Measurements from ENCODE around the gene ADAMTS1. TPM values are rescaled to one million over a fixed set of nuclear protein-coding genes. Genes with fewer than 3 reads are reported as not detected.

The ADAMTS1 gene
- total and polyA plus RNA-seq, 2 donors (not counting 3 experiments of a cell fraction or from before 2014, with no cell fraction given) = 15.4 to 16.3 TPM

- no peaks in the 10 kb centered on the region for H3K4me1 ChIP-seq (ENCODE audit: control insufficient read depth, extremely low read depth, insufficient read depth, low read length)
- no peaks in the 10 kb centered on the region for H3K9me3 ChIP-seq (replicated peaks; ENCODE audit: control insufficient read depth, insufficient read depth, low read length)
- H3K4me2 ChIP-seq (ENCODE audit: insufficient read depth, low read length) = no peak overlapping the region
- H3K9ac ChIP-seq (replicated peaks; ENCODE audit: extremely low read depth, insufficient read depth, low read length) = no peak overlapping the region
- no peak for FAIRE-seq
- ChIA-PET POLR2A (no interaction called here), CTCF (no interaction called here)
- no peak overlapping the region for H3K4me3 ChIP-seq (replicated peaks in 1 of 3; ENCODE audit: insufficient read depth in 1 of 3, low read depth in 1 of 3, low read length in 3 of 3)
- intact Hi-C loops (cut with micrococcal nuclease) = no loop called here
- no peak for DNase-seq (ENCODE audit: low read depth, low spot score)
- no peaks in the 10 kb centered on the region for H3K79me2 ChIP-seq (ENCODE audit: control insufficient read depth, insufficient read depth, low read length)
- dilution Hi-C loops (cut with MboI; ENCODE audit: extremely low pct_ligation_motif_present, low sequenced_read_pairs) = no loop called here
- no peak overlapping the region for H3K27ac ChIP-seq (ENCODE audit: insufficient read depth, low read depth, low read length)
- BruUV-seq (replicated peaks) = no TSS peak
- no peak for TF ChIP-seq FOS (IDR thresholded peaks at IDR 0.05; ENCODE audit: borderline replicate concordance, insufficient read depth, low read length)
- TF ChIP-seq, protein P1, sequence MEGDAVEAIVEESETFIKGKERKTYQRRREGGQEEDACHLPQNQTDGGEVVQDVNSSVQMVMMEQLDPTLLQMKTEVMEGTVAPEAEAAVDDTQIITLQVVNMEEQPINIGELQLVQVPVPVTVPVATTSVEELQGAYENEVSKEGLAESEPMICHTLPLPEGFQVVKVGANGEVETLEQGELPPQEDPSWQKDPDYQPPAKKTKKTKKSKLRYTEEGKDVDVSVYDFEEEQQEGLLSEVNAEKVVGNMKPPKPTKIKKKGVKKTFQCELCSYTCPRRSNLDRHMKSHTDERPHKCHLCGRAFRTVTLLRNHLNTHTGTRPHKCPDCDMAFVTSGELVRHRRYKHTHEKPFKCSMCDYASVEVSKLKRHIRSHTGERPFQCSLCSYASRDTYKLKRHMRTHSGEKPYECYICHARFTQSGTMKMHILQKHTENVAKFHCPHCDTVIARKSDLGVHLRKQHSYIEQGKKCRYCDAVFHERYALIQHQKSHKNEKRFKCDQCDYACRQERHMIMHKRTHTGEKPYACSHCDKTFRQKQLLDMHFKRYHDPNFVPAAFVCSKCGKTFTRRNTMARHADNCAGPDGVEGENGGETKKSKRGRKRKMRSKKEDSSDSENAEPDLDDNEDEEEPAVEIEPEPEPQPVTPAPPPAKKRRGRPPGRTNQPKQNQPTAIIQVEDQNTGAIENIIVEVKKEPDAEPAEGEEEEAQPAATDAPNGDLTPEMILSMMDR (IDR thresholded peaks at IDR 0.05; ENCODE audit: extremely low read depth in 1 of 2, insufficient read depth in 1 of 2, low read depth in 1 of 2, low read length in 2 of 2) = no peak
- TF ChIP-seq GATA2 (IDR thresholded peaks at IDR 0.05; ENCODE audit: insufficient read depth, insufficient read length, low read depth, low read length) = no peak
- TF ChIP-seq POLR2AphosphoS5 (IDR thresholded peaks at IDR 0.05; ENCODE audit: insufficient read depth, low read depth, low read length) = no peak
- no peak for TF ChIP-seq POLR2A (IDR thresholded peaks at IDR 0.05; ENCODE audit: low read depth, low read length)
- TF ChIP-seq MYC (IDR thresholded peaks at IDR 0.05; ENCODE audit: low read depth, low read length) = no peak
- no peak for TF ChIP-seq JUN (IDR thresholded peaks at IDR 0.05; ENCODE audit: borderline replicate concordance, insufficient read depth, insufficient read length, low read depth)
- TF ChIP-seq MAX (IDR thresholded peaks at IDR 0.05; ENCODE audit: insufficient read depth, insufficient read length) = no peak
- TF ChIP-seq EZH2 (IDR thresholded peaks at IDR 0.05; ENCODE audit: borderline replicate concordance, low read depth, low read length, severe bottlenecking) = no peak
- H4K20me1 ChIP-seq (replicated peaks; ENCODE audit: control insufficient read depth, extremely low read depth, insufficient read depth, low read length) = no peaks in the 10 kb centered on the region
- H2AFZ ChIP-seq (ENCODE audit: low read depth, low read length) = no peak overlapping the region
- H3K36me3 ChIP-seq (ENCODE audit: control insufficient read depth in 2 of 2, extremely low read depth in 1 of 2, insufficient read depth in 2 of 2, low read length in 2 of 2) = no peaks in the 10 kb centered on the region
- H3K27me3 ChIP-seq (ENCODE audit: control insufficient read depth in 2 of 2, insufficient read depth in 2 of 2, low read length in 2 of 2) = peaks cover 0 to 4% of the 10 kb centered on the region in 2 experiments
- H3K9me1 ChIP-seq (replicated peaks; ENCODE audit: control insufficient read depth, extremely low read depth, insufficient read depth, low read length) = no peaks in the 10 kb centered on the region
These were observed 46.1 kb downstream of the ADAMTS1 start for GRCh38 chr21:26798856-26799751.

Data from endothelial cell of umbilical vein (primary cell).